WTC11 (cell line): Measurements from ENCODE around the gene GART. TPM values are rescaled to one million over a fixed set of nuclear protein-coding genes. Genes with fewer than 3 reads are reported as not detected.

Source experiments
- ATAC-seq: fragments of 200-7000 bp; cut with Tn5 transposase; 2 replicates; pipeline ENCODE4 v1.10.0; 2021; ENCODE audit warnings: mild to moderate bottlenecking, moderate library complexity
- CTCF ChIA-PET: fragments of 300-600 bp; sonication (Branson Sonifier 250); formaldehyde crosslinking; loops from one replicate; lab custom pipeline; 2021; ENCODE audit warnings: antibody characterized with exemption; lab: Charles Lee
- POLR2A ChIA-PET: fragments of 350-600 bp; sonication (Branson Sonifier 250); formaldehyde crosslinking; loops from one replicate; lab custom pipeline; 2021; ENCODE audit warnings: antibody characterized with exemption; lab: Charles Lee
- DNase-seq: peaks from one replicate; pipeline ENCODE4 v3.0.0; 2021; ENCODE audit warnings: low spot score
- H3K27ac Mint-ChIP-seq: 2 replicates; pipeline ENCODE4 v1.8.0; 2021; ENCODE audit warnings: mixed read lengths
- H3K27me3 Mint-ChIP-seq: 2 replicates; pipeline ENCODE4 v1.8.0; 2021; ENCODE audit warnings: low read depth, mild to moderate bottlenecking, moderate library complexity, mixed read lengths
- H3K36me3 Mint-ChIP-seq: 2 replicates; pipeline ENCODE4 v1.8.0; 2021; ENCODE audit warnings: mixed read lengths
- H3K4me1 Mint-ChIP-seq: 2 replicates; pipeline ENCODE4 v1.8.0; 2022; ENCODE audit warnings: mixed read lengths
- H3K4me3 Mint-ChIP-seq: 2 replicates; pipeline ENCODE4 v1.8.0; 2021; ENCODE audit warnings: mild to moderate bottlenecking, moderate library complexity, mixed read lengths
- H3K9me3 Mint-ChIP-seq: 2 replicates; pipeline ENCODE4 v1.8.0; 2021; ENCODE audit warnings: mixed read lengths
- GTF2I ChIP-seq: fragments of 250-450 bp; sonication (Bioruptor Pico); conservative IDR thresholded peaks from 2 replicates; pipeline ENCODE4 v1.4.0; 2021; ENCODE audit warnings: mild to moderate bottlenecking
- IRF1 ChIP-seq: sonication (generic); formaldehyde crosslinking; IDR thresholded peaks from 2 replicates; pipeline ENCODE4 v1.8.0; 2023; ENCODE audit warnings: missing genetic modification reagents
- JUN ChIP-seq: sonication (generic); formaldehyde crosslinking; IDR thresholded peaks from 2 replicates; pipeline ENCODE4 v1.8.0; 2023; ENCODE audit warnings: mild to moderate bottlenecking, missing genetic modification reagents
- RELA ChIP-seq: sonication (generic); formaldehyde crosslinking; IDR thresholded peaks from 2 replicates; pipeline ENCODE4 v1.8.1; 2022; ENCODE audit warnings: missing genetic modification reagents, mild to moderate bottlenecking, borderline replicate concordance
- SOX15 ChIP-seq: fragments of 250-450 bp; sonication (Bioruptor Pico); IDR thresholded peaks from 2 replicates; pipeline ENCODE4 v1.9.0; 2021; ENCODE audit warnings: mild to moderate bottlenecking
- TCF7 ChIP-seq: sonication (generic); formaldehyde crosslinking; IDR thresholded peaks from 2 replicates; pipeline ENCODE4 v1.8.0; 2022; ENCODE audit warnings: mild to moderate bottlenecking, low read depth, missing genetic modification reagents, moderate library complexity
- ZBTB43 ChIP-seq: sonication (generic); formaldehyde crosslinking; IDR thresholded peaks from 2 replicates; pipeline ENCODE4 v1.8.1; 2023; ENCODE audit warnings: mild to moderate bottlenecking, missing genetic modification reagents
- ZNF121 ChIP-seq: sonication (generic); formaldehyde crosslinking; IDR thresholded peaks from 2 replicates; pipeline ENCODE4 v1.8.0; 2023; ENCODE audit warnings: missing genetic modification reagents
- ZNF138 ChIP-seq: sonication (generic); formaldehyde crosslinking; conservative IDR thresholded peaks from 2 replicates; pipeline ENCODE4 v1.8.1; 2022; ENCODE audit warnings: mild to moderate bottlenecking, moderate library complexity, missing genetic modification reagents
- ZNF263 ChIP-seq: sonication (generic); formaldehyde crosslinking; IDR thresholded peaks from 2 replicates; pipeline ENCODE4 v1.8.1; 2022; ENCODE audit warnings: low read depth, mild to moderate bottlenecking, moderate library complexity, missing genetic modification reagents
- ZNF281 ChIP-seq: sonication (generic); formaldehyde crosslinking; IDR thresholded peaks from 2 replicates; pipeline ENCODE4 v1.8.0; 2023; ENCODE audit warnings: mild to moderate bottlenecking, missing genetic modification reagents
- ZNF396 ChIP-seq: fragments of 250-450 bp; sonication (Bioruptor Pico); IDR thresholded peaks from 2 replicates; pipeline ENCODE4 v1.8.0; 2021; ENCODE audit warnings: mild to moderate bottlenecking, moderate library complexity, borderline replicate concordance
- total RNA-seq: library from RNA; stranded (reverse); gene quantifications from 3 replicates; pipeline ENCODE4 v1.2.3, GENCODE V29; 2021
- TF ChIP-seq, protein P1 (sequence below): sonication (generic); formaldehyde crosslinking; IDR thresholded peaks from 2 replicates; pipeline ENCODE4 v1.8.1; 2022; ENCODE audit warnings: low read depth, mild to moderate bottlenecking, moderate library complexity, missing genetic modification reagents, borderline replicate concordance
- TF ChIP-seq, protein P2 (sequence below): sonication (generic); formaldehyde crosslinking; IDR thresholded peaks from 2 replicates; pipeline ENCODE4 v1.8.0; 2022; ENCODE audit warnings: missing genetic modification reagents
- TF ChIP-seq, protein P3 (sequence below): fragments of 250-450 bp; sonication (Bioruptor Pico); conservative IDR thresholded peaks from 2 replicates; pipeline ENCODE4 v1.9.0; 2021; ENCODE audit warnings: mild to moderate bottlenecking

GART gene
- total RNA-seq, 1 experiment from 2014 or later: 223 TPM

DNA sequence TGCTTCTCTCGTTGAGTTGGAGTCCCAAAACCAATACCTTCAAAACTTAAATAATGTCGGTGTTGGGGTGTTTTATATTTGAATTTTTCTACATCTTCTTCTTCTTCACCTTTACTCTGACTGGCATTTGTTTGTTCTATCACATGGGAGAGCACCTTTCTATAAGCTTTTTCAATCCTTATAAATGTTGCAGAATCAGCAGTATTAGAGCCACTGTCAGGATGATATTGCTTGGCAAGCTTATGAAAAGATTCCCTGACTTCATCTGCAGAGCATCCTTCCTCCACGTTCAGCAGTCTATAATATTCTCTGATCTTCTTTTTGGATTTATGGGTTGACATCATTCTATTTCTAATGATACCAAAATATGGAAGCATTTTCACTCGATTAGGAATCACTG lies 53.0 kb downstream of the GART start:
- Mint-ChIP-seq H3K27ac (no peak overlapping the region), H3K9me3 (no peaks in the 10 kb centered on the region), H3K36me3 (peaks cover 12% of the 10 kb centered on the region), H3K4me1 (peaks cover 8% of the 10 kb centered on the region)
- POLR2A ChIA-PET: no interaction called here
- DNase-seq: no peak
- TF ChIP-seq, protein P1, sequence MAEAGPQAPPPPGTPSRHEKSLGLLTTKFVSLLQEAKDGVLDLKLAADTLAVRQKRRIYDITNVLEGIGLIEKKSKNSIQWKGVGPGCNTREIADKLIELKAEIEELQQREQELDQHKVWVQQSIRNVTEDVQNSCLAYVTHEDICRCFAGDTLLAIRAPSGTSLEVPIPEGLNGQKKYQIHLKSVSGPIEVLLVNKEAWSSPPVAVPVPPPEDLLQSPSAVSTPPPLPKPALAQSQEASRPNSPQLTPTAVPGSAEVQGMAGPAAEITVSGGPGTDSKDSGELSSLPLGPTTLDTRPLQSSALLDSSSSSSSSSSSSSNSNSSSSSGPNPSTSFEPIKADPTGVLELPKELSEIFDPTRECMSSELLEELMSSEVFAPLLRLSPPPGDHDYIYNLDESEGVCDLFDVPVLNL (CRISPR knock-in tag): no peak
- TF ChIP-seq ZNF281 (CRISPR knock-in tag) (no peak), SOX15 (no peak), RELA (no peak)
- TF ChIP-seq, all 79 proteins: peak for 0
- Mint-ChIP-seq H3K27me3 (no peaks in the 10 kb centered on the region), H3K4me3 (no peak overlapping the region)
- no peak for ATAC-seq
- CTCF ChIA-PET: no interaction called here

DNA sequence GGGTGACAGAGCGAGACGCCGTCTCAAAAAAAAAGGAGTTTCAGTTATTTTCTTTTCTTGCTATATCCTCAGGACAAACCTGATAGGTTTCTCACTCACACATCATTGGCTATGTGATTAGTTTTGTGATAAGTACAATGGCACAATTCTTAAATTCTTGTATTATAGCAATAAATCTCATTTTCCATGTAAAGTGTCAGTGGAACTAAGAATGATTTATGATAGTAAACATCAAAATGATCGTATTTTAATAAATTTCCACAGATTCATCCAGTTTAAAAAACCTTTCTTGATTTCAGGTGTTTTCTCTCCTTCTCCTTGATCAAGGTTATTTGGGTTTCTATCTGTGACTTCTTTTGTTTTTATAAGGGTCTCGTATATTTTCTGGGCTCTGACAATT lies 53.9 kb downstream of the GART start:
- ChIA-PET POLR2A (no interaction called here), CTCF (no interaction called here)
- no peaks in the 10 kb centered on the region for H3K9me3 Mint-ChIP-seq
- no peaks in the 10 kb centered on the region for H3K27me3 Mint-ChIP-seq
- H3K36me3 Mint-ChIP-seq: peaks cover 12% of the 10 kb centered on the region
- ATAC-seq: no peak
- TF ChIP-seq, protein P2, sequence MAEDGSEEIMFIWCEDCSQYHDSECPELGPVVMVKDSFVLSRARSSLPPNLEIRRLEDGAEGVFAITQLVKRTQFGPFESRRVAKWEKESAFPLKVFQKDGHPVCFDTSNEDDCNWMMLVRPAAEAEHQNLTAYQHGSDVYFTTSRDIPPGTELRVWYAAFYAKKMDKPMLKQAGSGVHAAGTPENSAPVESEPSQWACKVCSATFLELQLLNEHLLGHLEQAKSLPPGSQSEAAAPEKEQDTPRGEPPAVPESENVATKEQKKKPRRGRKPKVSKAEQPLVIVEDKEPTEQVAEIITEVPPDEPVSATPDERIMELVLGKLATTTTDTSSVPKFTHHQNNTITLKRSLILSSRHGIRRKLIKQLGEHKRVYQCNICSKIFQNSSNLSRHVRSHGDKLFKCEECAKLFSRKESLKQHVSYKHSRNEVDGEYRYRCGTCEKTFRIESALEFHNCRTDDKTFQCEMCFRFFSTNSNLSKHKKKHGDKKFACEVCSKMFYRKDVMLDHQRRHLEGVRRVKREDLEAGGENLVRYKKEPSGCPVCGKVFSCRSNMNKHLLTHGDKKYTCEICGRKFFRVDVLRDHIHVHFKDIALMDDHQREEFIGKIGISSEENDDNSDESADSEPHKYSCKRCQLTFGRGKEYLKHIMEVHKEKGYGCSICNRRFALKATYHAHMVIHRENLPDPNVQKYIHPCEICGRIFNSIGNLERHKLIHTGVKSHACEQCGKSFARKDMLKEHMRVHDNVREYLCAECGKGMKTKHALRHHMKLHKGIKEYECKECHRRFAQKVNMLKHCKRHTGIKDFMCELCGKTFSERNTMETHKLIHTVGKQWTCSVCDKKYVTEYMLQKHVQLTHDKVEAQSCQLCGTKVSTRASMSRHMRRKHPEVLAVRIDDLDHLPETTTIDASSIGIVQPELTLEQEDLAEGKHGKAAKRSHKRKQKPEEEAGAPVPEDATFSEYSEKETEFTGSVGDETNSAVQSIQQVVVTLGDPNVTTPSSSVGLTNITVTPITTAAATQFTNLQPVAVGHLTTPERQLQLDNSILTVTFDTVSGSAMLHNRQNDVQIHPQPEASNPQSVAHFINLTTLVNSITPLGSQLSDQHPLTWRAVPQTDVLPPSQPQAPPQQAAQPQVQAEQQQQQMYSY (CRISPR knock-in tag): no peak
- no peak for TF ChIP-seq ZNF396 (CRISPR knock-in tag)
- TF ChIP-seq, all 79 proteins: peak for 0
- no peak for DNase-seq
- Mint-ChIP-seq H3K27ac (no peak overlapping the region), H3K4me3 (no peak overlapping the region), H3K4me1 (peaks cover 8% of the 10 kb centered on the region)

- H3K9me3 Mint-ChIP-seq: no peaks in the 10 kb centered on the region
- TF ChIP-seq ZNF263 (no peak), IRF1 (CRISPR knock-in tag) (no peak), ZNF121 (CRISPR knock-in tag) (no peak), JUN (no peak), GTF2I (CRISPR knock-in tag) (no peak), ZBTB43 (CRISPR knock-in tag) (no peak), ZNF138 (CRISPR knock-in tag) (no peak), TCF7 (CRISPR knock-in tag) (no peak)
- TF ChIP-seq, protein P3, sequence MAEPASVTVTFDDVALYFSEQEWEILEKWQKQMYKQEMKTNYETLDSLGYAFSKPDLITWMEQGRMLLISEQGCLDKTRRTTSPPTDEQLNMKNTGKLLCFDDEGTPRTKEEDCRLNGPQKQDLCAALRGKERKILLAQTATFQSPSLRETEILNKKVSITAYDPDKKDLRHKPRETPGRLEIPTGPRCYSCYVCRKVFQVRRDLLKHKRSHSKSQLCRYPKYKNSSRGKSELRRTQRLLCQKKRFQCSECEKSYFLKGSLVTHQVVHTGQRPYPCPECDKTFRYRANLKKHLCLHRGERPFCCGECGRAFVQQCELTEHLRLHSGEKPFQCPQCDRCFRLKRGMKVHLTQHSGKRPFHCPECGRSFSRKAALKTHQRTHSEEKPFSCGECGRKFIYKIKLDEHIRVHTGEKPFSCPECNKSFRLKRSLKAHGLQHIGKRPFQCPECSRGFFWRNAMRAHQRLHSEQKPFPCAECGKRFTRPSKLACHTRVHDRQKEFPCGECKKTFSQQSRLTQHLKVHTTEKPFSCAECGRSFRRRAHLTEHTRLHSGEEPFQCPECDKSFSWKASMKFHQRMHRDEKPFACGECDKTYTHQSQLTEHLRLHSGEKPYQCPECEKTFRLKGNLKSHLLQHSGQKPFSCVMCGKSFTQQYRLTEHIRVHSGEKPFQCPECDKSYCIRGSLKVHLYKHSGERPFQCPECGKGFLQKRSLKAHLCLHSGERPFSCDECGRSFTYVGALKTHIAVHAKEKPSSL (CRISPR knock-in tag): no peak
- TF ChIP-seq, all 79 proteins: peak for 0
- Mint-ChIP-seq H3K27ac (no peak overlapping the region), H3K4me3 (peak overlapping the region; percentile 82), H3K27me3 (peaks cover 8% of the 10 kb centered on the region), H3K4me1 (peaks cover 6% of the 10 kb centered on the region), H3K36me3 (no peaks in the 10 kb centered on the region)
- CTCF ChIA-PET: interaction anchor here (1.2 to 2.5 kb wide), 3 partner anchors 10 to 120 kb away, joined by 4 to 6 read pairs (median 4); partner anchors contain the start of gene DNAJC28
- POLR2A ChIA-PET: interaction anchor here (3.0 kb wide), 1 partner anchor 10 kb away, joined by 15 read pairs; the partner anchor contains the start of gene DNAJC28
- ATAC-seq (no peak), DNase-seq (no peak)
These were observed 60.5 kb downstream of the GART start for GRCh38 chr21:33481314-33481943.
